Chondrocyte (in vitro differentiated cells): Measurements from ENCODE around the gene WASF2. TPM values are rescaled to one million over a fixed set of nuclear protein-coding genes. Genes with fewer than 3 reads are reported as not detected.

Experiments
- DNase-seq: peaks from one replicate; pipeline ENCODE4 v3.0.0; 2021; ENCODE audit warnings: mixed read lengths, low spot score
- H3K27ac Mint-ChIP-seq: one replicate; pipeline ENCODE4 v1.8.0; 2021; ENCODE audit warnings: mild to moderate bottlenecking, moderate library complexity, mixed read lengths; ENCODE audit not compliant: unreplicated experiment
- H3K27me3 Mint-ChIP-seq: 2 replicates; pipeline ENCODE4 v1.8.0; 2021; ENCODE audit warnings: low read depth, mixed read lengths
- H3K36me3 Mint-ChIP-seq: 2 replicates; pipeline ENCODE4 v1.8.0; 2021; ENCODE audit warnings: low read depth, mixed read lengths
- H3K4me1 Mint-ChIP-seq: 2 replicates; pipeline ENCODE4 v1.8.0; 2021; ENCODE audit warnings: low read depth, mild to moderate bottlenecking, mixed read lengths
- H3K4me3 Mint-ChIP-seq: one replicate; pipeline ENCODE4 v1.8.0; 2021; ENCODE audit warnings: mild to moderate bottlenecking, moderate library complexity, mixed read lengths; ENCODE audit not compliant: unreplicated experiment
- H3K9me3 Mint-ChIP-seq: 2 replicates; pipeline ENCODE4 v1.8.0; 2021; ENCODE audit warnings: low read depth, mixed read lengths
- total RNA-seq: library from RNA; stranded (reverse); gene quantifications from 3 replicates; pipeline ENCODE4 v1.2.1, GENCODE V29; 2021
- TF ChIP-seq, protein P1 (sequence below): fragments of 200-600 bp; sonication (generic); IDR thresholded peaks from 2 replicates; pipeline ENCODE4 v1.5.0; 2021; ENCODE audit warnings: antibody characterized with exemption, mild to moderate bottlenecking, moderate library complexity

WASF2 gene
- total RNA-seq, 1 donor from 2014 or later: 128 TPM

DNA sequence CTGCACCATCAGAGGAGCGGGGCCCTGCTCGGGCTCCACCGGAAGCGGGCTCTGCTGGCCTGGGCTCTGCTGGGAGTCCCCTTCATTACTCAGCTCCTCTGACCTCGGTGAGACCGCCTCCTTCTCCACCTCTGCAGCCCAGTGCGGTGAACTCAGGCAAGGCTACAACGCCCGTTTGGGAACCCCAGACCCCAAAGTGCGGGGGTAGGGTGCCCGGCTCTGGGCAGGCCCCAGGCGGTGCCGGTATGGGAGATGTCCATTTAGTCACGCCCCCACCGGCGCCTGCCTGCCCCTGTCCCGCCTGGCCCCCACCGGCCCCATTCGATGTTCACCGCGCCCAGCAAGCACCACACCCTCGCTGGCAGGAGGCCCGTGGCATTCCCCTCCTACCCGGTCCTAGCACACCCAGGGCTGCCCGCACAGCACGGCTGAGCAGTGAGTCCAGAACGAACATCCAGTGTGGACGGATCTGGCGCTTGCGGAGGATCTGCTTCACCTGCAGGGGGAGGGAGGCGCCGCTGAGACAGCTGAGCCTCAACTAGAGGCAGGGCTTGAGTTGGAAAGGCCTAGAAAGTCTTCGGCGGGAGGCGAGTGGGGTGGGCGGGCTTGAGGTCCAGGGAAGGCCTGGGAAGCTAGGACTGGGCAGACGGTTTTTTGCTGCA, 133.2 kb downstream of the WASF2 start:
- Mint-ChIP-seq H3K4me1 (no peaks in the 10 kb centered on the region), H3K27ac (no peak overlapping the region), H3K36me3 (peaks cover 35% of the 10 kb centered on the region), H3K9me3 (no peaks in the 10 kb centered on the region), H3K27me3 (no peaks in the 10 kb centered on the region), H3K4me3 (no peak overlapping the region)
- no peak for DNase-seq
- TF ChIP-seq, protein P1, sequence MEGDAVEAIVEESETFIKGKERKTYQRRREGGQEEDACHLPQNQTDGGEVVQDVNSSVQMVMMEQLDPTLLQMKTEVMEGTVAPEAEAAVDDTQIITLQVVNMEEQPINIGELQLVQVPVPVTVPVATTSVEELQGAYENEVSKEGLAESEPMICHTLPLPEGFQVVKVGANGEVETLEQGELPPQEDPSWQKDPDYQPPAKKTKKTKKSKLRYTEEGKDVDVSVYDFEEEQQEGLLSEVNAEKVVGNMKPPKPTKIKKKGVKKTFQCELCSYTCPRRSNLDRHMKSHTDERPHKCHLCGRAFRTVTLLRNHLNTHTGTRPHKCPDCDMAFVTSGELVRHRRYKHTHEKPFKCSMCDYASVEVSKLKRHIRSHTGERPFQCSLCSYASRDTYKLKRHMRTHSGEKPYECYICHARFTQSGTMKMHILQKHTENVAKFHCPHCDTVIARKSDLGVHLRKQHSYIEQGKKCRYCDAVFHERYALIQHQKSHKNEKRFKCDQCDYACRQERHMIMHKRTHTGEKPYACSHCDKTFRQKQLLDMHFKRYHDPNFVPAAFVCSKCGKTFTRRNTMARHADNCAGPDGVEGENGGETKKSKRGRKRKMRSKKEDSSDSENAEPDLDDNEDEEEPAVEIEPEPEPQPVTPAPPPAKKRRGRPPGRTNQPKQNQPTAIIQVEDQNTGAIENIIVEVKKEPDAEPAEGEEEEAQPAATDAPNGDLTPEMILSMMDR: no peak

DNA sequence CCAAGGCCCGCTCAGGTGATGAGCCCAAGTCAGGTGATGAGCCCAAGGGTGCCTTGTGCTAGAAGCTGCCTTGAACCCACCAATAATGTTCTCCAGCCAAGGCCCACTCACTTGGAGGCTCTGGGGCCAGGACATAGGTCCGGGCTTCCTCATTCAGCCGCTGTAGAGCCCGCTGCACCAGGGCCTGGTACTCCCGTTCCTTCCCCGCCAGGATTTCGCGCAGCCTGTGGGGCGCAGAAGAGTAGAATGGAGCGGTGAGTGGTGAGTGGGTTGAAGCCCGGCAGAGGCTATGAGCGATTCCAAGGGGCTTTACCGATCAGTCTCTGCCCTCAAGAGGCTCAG, 133.7 kb downstream of the WASF2 start:
- H3K27me3 Mint-ChIP-seq: no peaks in the 10 kb centered on the region
- TF ChIP-seq, protein P1: no peak
- peaks cover 3% of the 10 kb centered on the region for H3K4me1 Mint-ChIP-seq
- no peak overlapping the region for H3K27ac Mint-ChIP-seq
- no peaks in the 10 kb centered on the region for H3K9me3 Mint-ChIP-seq
- H3K4me3 Mint-ChIP-seq: no peak overlapping the region
- peaks cover 34% of the 10 kb centered on the region for H3K36me3 Mint-ChIP-seq
- DNase-seq: no peak

DNA sequence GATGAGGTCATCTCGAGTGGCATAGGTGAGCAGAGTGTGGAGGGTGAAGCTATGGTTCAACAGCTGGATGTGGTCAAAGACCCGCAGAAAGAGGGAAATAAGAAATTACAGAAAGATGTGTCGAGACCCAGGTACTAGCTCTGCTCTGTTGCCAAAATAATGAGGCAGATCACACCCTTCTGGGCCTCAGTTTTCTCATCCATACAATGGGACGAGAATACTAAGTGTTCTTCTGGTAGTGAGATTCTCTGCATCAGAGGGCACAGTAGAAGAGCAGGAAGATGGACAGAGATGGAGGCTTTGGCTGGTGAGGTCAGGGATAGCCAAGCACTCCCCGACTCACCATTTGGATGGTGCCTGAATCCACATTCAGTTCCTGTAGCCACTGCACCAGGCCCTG, 134.3 kb downstream of the WASF2 start:
- peaks cover 30% of the 10 kb centered on the region for H3K36me3 Mint-ChIP-seq
- no peak overlapping the region for H3K27ac Mint-ChIP-seq
- H3K4me1 Mint-ChIP-seq: peaks cover 3% of the 10 kb centered on the region
- H3K27me3 Mint-ChIP-seq: no peaks in the 10 kb centered on the region
- H3K9me3 Mint-ChIP-seq: no peaks in the 10 kb centered on the region
- DNase-seq: no peak
- H3K4me3 Mint-ChIP-seq: no peak overlapping the region
- TF ChIP-seq, protein P1: no peak

Other genes starting within 250 kb of the WASF2 start
- gene TMEM222, start 168.0 kb downstream of the WASF2 start, total RNA-seq: 31.6 to 34.7 TPM (median 34.6 TPM) in 3 replicates
- 0.82 to 1.2 TPM (median 0.85 TPM) in 3 replicates for gene SYTL1, start 148.1 kb downstream of the WASF2 start, total RNA-seq
- 42.0 to 54.0 TPM (median 50.3 TPM) in 3 replicates for gene MAP3K6, start 123.2 kb downstream of the WASF2 start, total RNA-seq
- not detected in 3 replicates for gene FCN3, start 115.3 kb downstream of the WASF2 start, total RNA-seq
- gene CD164L2, start 106.8 kb downstream of the WASF2 start, total RNA-seq: not detected in 3 replicates
- gene GPR3, start 97.5 kb downstream of the WASF2 start, total RNA-seq: 0.26 to 0.56 TPM (median 0.32 TPM) in 3 replicates
- 61.6 to 86.7 TPM (median 61.8 TPM) in 3 replicates for gene AHDC1, start 114.0 kb upstream of the WASF2 start, total RNA-seq
- not detected in 3 replicates for gene FGR, start 145.0 kb upstream of the WASF2 start, total RNA-seq
- gene IFI6, start 182.0 kb upstream of the WASF2 start, total RNA-seq: 23.2 to 36.1 TPM (median 25.0 TPM) in 3 replicates
- 12.7 to 15.1 TPM (median 13.6 TPM) in 3 replicates for gene FAM76A, start 235.8 kb upstream of the WASF2 start, total RNA-seq